Activated CD4-positive, CD25-positive, alpha-beta regulatory T cell treated with anti-CD3 and anti-CD28 coated beads, Interleukin-2, amount 50 U/mL, for 16 hours (primary cell): ENCODE measurements around the gene PIH1D1.

ENCODE experiments used
- DNase-seq: peaks from one replicate; pipeline ENCODE4 v3.0.0-alpha.2; 2020; ENCODE audit warnings: low read depth, low spot score

PIH1D1 gene

DNA sequence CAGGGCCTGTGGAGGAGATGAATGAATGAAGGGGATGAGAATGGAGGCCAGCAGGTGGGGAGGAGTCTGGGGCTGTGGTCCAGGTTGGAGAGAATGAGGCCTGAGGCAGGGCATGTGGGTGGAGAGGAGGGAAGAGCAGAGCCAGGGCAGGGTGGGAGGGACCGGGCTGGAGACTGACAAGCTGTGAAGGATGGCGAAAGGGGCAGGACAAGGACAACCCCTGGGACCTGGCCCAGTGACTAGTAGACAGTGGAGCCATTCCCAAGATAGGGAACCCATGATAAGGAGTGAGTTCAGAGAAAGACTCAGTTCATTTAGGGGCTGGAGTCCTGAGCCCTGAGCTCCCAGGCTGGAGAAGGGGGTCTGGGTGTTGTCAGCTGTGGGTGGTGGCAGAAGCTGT is 31.4 kb downstream of the PIH1D1 start:
- DNase-seq = no peak

- DNase-seq = no peak
These were observed 32.4 kb downstream of the PIH1D1 start for GRCh38 chr19:49419173-49419572.

GRCh38 chr19:49418511-49418910 is 33.1 kb downstream of the PIH1D1 start:
- DNase-seq = no peak

DNA sequence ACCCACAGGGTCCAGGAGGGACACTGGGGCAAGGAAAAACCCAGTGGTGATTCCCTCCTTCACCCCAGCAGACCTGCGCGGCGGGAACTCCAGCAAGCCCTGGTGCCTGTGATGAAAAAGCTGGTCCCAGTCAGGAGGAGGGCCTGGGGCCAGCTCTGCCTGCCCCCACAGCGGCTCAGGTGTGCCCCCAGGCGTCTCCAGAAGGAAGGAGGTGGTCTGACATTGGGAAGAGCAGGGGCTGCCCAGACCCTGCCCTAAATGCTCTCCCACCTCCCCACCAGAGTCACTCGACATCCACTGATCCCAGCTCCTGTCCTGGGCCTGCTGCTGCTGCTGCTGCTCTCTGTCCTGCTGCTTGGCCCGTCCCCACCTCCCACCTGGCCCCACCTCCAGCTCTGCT is 34.5 kb downstream of the PIH1D1 start:
- no peak for DNase-seq

- DNase-seq = no peak
These were observed 35.8 kb downstream of the PIH1D1 start for GRCh38 chr19:49415810-49416200.

- no peak for DNase-seq
These were observed 36.4 kb downstream of the PIH1D1 start for GRCh38 chr19:49415102-49415809.

- no peak for DNase-seq
These were observed 37.4 kb downstream of the PIH1D1 start for GRCh38 chr19:49414256-49414655.

DNA sequence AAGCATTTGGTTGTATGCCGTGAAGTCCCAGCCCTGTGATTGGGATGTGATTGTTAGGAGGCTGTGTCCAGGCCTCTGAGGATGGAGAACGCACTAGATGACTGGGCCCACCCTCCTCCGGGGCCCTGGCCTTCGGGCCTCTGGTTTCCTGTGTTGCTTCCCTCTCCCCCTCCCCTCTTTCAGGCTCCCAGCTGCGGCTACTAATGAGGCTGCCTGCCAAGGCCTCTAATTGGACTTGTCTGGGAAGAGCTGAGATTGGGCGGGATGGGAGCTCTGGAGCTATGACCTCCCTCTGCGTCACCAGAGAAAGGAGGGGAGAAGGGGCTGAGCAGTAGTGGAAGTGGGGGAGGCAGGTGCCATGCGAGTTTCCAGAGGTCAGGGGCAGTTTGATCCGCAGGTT is 38.3 kb downstream of the PIH1D1 start:
- no peak for DNase-seq

DNA sequence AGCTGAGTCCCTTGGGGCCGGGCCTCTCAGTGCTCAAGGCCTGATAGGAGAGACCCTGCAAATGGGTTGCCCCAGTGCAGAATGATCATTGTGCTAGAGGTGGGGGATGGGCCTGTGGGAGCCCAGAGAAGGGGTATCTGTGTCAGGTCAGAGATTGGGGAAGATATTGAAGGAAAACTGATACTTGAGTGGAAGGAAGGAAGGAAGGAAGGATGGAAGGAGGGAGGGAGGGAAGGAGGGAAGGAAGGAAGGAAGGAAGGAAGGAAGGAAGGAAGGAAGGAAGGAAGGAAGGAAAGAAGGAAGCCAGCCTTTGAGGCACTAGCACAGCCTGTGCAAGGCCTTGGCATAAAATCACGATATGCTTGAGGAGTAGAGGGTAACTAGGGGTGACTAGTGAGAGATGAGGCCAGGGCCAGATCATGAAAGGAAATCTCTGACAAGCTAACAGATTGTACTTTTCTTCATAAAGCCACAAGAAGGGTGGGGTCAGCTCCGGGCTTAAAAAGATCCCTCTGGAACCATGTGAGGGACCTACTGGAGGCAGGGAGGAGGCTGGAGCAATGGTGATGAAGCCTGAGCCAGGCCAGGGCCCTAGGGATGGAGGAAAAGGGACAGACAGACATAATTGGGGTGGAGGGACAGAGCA is 39.8 kb downstream of the PIH1D1 start:
- DNase-seq = no peak

DNA sequence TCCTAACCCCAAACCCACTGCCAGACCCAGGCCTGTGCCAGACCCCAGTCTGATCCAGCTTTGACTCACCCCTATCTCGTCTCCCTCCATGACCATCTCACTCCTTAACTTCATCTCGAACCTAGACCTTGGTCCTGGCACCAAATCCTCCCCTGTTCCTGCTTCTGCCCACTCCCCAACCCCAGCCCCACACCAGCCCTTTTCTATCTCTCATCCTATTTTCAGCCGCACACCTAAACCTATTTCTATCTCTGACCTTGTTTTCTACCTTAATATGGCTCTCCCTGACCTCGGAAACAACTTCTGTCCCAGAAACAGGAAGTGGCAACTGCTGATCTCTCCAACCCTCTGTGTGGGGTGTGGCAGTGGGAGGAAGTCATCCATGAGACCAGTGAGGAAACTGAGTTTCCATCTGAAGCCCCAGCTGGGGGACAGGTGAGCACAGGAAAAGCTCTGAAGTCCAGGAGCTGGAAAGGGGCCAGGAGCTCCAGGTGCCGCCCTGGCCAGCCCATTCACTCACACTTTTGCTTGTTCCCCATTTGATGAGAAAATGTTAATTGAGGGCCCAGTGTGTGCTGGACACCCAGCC is 42.1 kb downstream of the PIH1D1 start:
- no peak for DNase-seq

- DNase-seq = no peak
These were observed 42.7 kb downstream of the PIH1D1 start for GRCh38 chr19:49408816-49409440.

- no peak for DNase-seq
These were observed 44.1 kb downstream of the PIH1D1 start for GRCh38 chr19:49407482-49408015.

DNA sequence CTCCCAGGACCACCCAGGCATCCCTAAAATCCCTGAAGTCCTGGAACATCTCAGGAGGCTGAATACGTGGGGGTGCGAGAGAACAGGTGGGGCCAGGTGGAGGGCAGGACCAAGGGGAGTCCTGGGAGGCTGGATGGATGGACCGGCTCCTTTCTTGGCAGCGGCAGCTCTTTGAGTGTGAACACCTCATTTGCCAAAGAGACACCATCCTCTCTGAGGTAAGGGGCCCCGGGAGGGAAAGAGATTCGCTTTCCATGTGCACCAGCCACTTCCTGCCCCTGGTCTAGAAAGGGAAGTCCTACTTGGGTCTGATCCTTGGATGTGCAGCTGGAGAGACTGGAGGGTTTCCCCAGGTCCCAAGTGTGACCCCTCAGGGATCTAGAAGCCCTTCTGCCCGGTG is 44.5 kb downstream of the PIH1D1 start:
- DNase-seq = no peak

DNA sequence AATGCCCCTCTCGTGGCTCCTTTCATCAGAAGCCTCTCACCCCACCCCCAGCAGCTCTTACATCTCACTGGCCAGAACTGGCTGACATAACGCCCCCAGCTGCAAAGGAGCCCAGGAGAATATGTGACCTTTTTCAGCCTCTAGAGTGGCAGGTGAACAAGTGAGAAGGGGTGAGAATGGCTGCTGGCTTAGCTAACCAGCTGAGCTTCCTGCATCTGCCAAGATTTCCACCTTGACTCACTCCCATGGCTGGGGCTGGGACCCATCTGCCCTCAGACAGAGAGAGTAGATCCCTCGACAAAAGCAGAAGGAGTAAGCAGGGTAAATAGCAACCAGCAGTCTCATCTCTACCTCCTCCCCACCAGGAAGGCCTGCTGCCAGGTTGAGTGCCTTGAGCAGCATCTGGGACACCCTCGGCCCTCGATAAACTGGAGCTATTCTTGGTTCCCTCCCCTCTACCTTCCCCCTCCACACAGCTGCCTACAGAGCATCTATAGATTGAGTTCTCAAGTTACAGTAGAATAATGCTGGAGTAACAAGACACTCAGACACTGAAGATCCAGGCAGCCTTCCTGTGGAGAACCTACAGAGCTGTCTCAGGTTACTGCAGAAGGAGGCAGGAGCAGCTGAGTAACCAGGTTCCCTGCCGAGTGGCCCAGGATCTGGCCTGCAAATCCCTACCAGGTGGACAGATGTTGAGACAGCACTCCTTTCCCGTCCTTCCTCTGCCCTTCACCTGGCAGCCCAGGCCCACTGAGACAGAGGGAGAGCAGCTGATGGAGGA is 48.0 kb downstream of the PIH1D1 start:
- no peak for DNase-seq

- DNase-seq = no peak
These were observed 51.6 kb downstream of the PIH1D1 start for GRCh38 chr19:49400029-49400428.

DNA sequence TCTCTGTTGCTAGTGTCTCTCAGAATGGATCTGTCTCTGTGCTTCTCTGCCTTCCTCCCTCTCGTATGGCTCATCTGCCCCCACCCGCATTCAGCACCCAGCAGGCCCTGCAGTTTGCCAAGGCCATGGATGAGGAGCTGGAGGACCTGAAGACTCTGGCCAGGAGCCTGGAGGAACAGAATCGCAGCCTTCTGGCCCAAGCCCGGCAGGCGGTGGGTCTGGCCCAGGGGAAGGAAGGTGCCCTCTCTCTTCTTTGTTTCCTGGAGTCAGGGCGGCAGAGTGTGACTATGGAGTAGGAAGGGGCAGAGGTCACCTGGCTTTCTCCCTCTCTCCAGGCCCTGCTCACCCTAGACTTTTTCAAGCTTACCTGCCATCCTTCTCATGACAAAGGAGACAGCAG is 52.7 kb downstream of the PIH1D1 start:
- no peak for DNase-seq

GRCh38 chr19:49398001-49398615 is 53.5 kb downstream of the PIH1D1 start:
- no peak for DNase-seq

- no peak for DNase-seq
These were observed 54.7 kb downstream of the PIH1D1 start for GRCh38 chr19:49396738-49397505.
